Breast epithelium (tissue), 4 donors: ENCODE data around the gene LRRFIP2. TPM values are rescaled to one million over a fixed set of nuclear protein-coding genes. Genes with fewer than 3 reads are reported as not detected.

Experiments used
- DNase-seq, 2 donors: peaks; one replicate each; pipeline ENCODE4 v3.0.0-alpha.2; 2019; ENCODE audit warnings: low spot score in 2 of 2
- H3K27ac ChIP-seq, 2 donors: fragments of 200-600 bp; sonication (generic) in 1 of 2; one replicate each; pipeline ENCODE4 v1.5.1; 2016 to 2019; ENCODE audit warnings: mild to moderate bottlenecking in 1 of 2
- H3K27me3 ChIP-seq, 2 donors: fragments of 200-600 bp; sonication (generic) in 1 of 2; one replicate each; pipeline versions ENCODE4 v1.5.1 to v1.6.0; 2017 to 2019; ENCODE audit warnings: control low read depth in 1 of 2, mild to moderate bottlenecking in 1 of 2
- H3K36me3 ChIP-seq: fragments of 200-600 bp; one replicate; pipeline ENCODE4 v1.5.1; 2019
- H3K4me1 ChIP-seq, 2 donors: fragments of 200-600 bp; sonication (generic); one replicate each; pipeline ENCODE4 v1.5.1; 2016 to 2019; ENCODE audit warnings: control low read depth in 1 of 2
- H3K4me3 ChIP-seq, 3 donors: fragments of 200-600 bp; sonication (generic); 1 replicate in 2 of 3; 2 replicates in 1 of 3; pipeline ENCODE4 v1.5.1; 2016 to 2019; ENCODE audit warnings: mild to moderate bottlenecking in 3 of 3, moderate library complexity in 2 of 3
- H3K9me3 ChIP-seq, 2 donors: fragments of 200-600 bp; sonication (generic) in 1 of 2; one replicate each; pipeline ENCODE4 v1.5.1; 2016 to 2019; ENCODE audit warnings: control low read depth in 1 of 2
- CTCF ChIP-seq, 3 donors: fragments of 450-650 bp; IDR thresholded peaks; one replicate each; pipeline ENCODE4 v1.5.1; 2016 to 2017; ENCODE audit warnings: antibody characterized with exemption in 3 of 3, mild to moderate bottlenecking in 3 of 3, moderate library complexity in 3 of 3
- POLR2A ChIP-seq: fragments of 450-650 bp; IDR thresholded peaks from one replicate; pipeline ENCODE4 v1.6.1; 2016; ENCODE audit warnings: antibody characterized with exemption, mild to moderate bottlenecking, moderate library complexity
- POLR2AphosphoS5 ChIP-seq, 3 donors: sonication (generic); formaldehyde crosslinking; IDR thresholded peaks; one replicate each; pipeline ENCODE4 v1.6.1; 2017; ENCODE audit warnings: antibody characterized with exemption in 3 of 3
- intact Hi-C: fragments of 100-400 bp; cut with DNase I; formaldehyde crosslinking; loops from one replicate; pipeline ENCODE4 v1.15.1; 2023; ENCODE audit warnings: low total_unique reads
- total RNA-seq, 3 donors: library from RNA; depleted of rRNA; stranded (reverse); fragments of >200 nt; gene quantifications; one replicate each; pipeline ENCODE4 v1.1.0, GENCODE V29; 2016

The LRRFIP2 gene
- total RNA-seq, 3 donors from 2014 or later, result 50.2 to 65.9 (median 65.9) TPM

DNA sequence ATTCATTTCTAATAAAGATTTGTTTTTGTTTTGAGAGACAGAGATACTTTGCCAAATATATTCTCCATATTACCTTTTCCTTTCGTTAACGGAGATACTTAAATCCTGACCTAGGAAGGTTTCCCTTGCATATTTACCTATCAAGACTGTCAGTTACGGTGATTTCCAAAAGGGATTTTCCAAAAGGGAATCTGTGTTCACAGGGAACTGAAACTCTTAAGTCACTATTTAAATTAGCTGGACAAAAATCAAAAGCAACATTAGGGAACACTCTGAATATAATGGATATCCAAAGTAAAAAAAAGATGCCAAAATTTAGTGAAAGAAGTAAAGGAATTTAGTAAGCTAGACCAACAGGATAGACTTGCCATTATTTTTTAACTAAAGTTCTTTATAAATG lies 576 bp downstream of the LRRFIP2 start:
- H3K27ac ChIP-seq, result peak overlapping the region in 1 of 2 donors; percentile 96
- H3K27me3 ChIP-seq, result no peaks in the 10 kb centered on the region
- no peaks in the 10 kb centered on the region for H3K9me3 ChIP-seq
- H3K4me1 ChIP-seq, result no peaks in the 10 kb centered on the region
- intact Hi-C loops, result loop anchor here (5.0 kb wide), 1 partner anchor 143 kb away; no protein-coding TSS in a partner anchor
- no peaks in the 10 kb centered on the region for H3K36me3 ChIP-seq
- TF ChIP-seq CTCF (IDR thresholded peaks at IDR 0.05) (no peak), POLR2A (no peak), POLR2AphosphoS5 (IDR thresholded peaks at IDR 0.05) (no peak)
- DNase-seq, result no peak
- no peak overlapping the region for H3K4me3 ChIP-seq

GRCh38 chr3:37171144-37171543 lies 3.2 kb downstream of the LRRFIP2 start:
- no peaks in the 10 kb centered on the region for H3K9me3 ChIP-seq
- no peaks in the 10 kb centered on the region for H3K27me3 ChIP-seq
- TF ChIP-seq POLR2A (no peak), CTCF (IDR thresholded peaks at IDR 0.05) (no peak), POLR2AphosphoS5 (IDR thresholded peaks at IDR 0.05) (no peak)
- no peak for DNase-seq
- intact Hi-C loops, result loop anchor here (5.0 kb wide), 1 partner anchor 146 kb away; no protein-coding TSS in a partner anchor
- H3K4me3 ChIP-seq, result no peak overlapping the region
- no peaks in the 10 kb centered on the region for H3K4me1 ChIP-seq
- H3K27ac ChIP-seq, result no peak overlapping the region
- no peaks in the 10 kb centered on the region for H3K36me3 ChIP-seq

DNA sequence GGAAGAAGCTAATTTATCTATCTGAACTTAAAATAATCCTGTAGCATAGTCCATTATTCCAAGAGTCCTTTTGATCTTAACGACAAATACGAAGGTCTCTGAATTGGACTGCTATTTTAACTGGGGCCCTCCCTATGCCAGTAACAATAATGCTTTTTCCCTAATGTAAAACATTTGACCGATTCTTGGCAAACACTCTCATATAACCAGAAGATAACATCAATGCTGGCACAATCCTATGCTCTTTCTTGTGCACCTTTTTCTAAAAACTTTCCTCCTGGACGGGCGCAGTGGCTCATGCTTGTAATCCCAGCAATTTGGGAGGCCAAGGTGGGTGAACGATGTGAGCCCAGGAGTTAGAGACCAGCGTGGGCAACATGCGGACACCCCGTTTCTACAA lies 3.9 kb downstream of the LRRFIP2 start:
- H3K9me3 ChIP-seq, result no peaks in the 10 kb centered on the region
- intact Hi-C loops, result loop anchor here (5.0 kb wide), 1 partner anchor 147 kb away; no protein-coding TSS in a partner anchor
- no peak overlapping the region for H3K4me3 ChIP-seq
- no peaks in the 10 kb centered on the region for H3K4me1 ChIP-seq
- no peak for TF ChIP-seq POLR2AphosphoS5 (IDR thresholded peaks at IDR 0.05)
- no peak for TF ChIP-seq CTCF (IDR thresholded peaks at IDR 0.05)
- TF ChIP-seq POLR2A, result no peak
- H3K27ac ChIP-seq, result peak overlapping the region; percentile 9 to 28
- no peak for DNase-seq
- no peaks in the 10 kb centered on the region for H3K27me3 ChIP-seq
- no peaks in the 10 kb centered on the region for H3K36me3 ChIP-seq

DNA sequence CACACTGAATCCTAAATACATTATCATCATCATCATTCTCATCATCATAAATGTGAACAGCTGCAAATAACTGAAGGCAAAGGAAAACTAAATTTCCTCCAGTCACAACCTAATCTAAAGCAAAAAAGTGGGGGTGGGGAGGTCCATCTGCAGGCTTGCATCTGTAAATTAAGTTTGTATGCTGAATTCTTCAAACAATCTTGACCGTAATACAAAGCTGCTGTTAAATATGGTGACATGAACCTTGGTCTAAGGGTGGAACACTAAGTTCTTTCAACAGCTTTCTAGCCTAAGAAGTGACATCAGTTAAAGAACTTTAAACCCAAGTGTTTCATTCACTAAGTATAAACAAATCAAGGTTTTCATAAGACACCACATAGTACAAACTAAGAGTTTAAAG lies 4.3 kb downstream of the LRRFIP2 start:
- Histone ChIP-seq H3K9me3 (no peaks in the 10 kb centered on the region), H3K27ac (peak overlapping the region; percentile 9 to 28), H3K4me1 (no peaks in the 10 kb centered on the region), H3K36me3 (no peaks in the 10 kb centered on the region), H3K4me3 (no peak overlapping the region), H3K27me3 (no peaks in the 10 kb centered on the region)
- no peak for DNase-seq
- TF ChIP-seq CTCF (IDR thresholded peaks at IDR 0.05) (no peak), POLR2A (no peak), POLR2AphosphoS5 (IDR thresholded peaks at IDR 0.05) (no peak)
- intact Hi-C loops, result loop anchor here (5.0 kb wide), 1 partner anchor 147 kb away; no protein-coding TSS in a partner anchor

GRCh38 chr3:37168896-37169295 lies 5.5 kb downstream of the LRRFIP2 start:
- intact Hi-C loops, result no loop called here
- H3K27me3 ChIP-seq, result no peaks in the 10 kb centered on the region
- H3K36me3 ChIP-seq, result no peaks in the 10 kb centered on the region
- no peak for TF ChIP-seq POLR2A
- TF ChIP-seq CTCF (IDR thresholded peaks at IDR 0.05), result no peak
- TF ChIP-seq POLR2AphosphoS5 (IDR thresholded peaks at IDR 0.05), result no peak
- no peak overlapping the region for H3K4me3 ChIP-seq
- no peaks in the 10 kb centered on the region for H3K4me1 ChIP-seq
- no peak overlapping the region for H3K27ac ChIP-seq
- DNase-seq, result no peak
- no peaks in the 10 kb centered on the region for H3K9me3 ChIP-seq
